Heart left ventricle (tissue), 13 donors: ENCODE data around the gene TPST2.

Experiments
- CTCF ChIP-seq, 12 donors: fragments of 200-600 bp; sonication (generic) in 4 of 12; IDR thresholded peaks; one replicate each; pipeline versions ENCODE4 v1.5.0 to v1.8.0; 2018 to 2022; ENCODE audit warnings: antibody characterized with exemption in 12 of 12, mild to moderate bottlenecking in 5 of 12
- POLR2A ChIP-seq, 2 donors: fragments of 450-650 bp; IDR thresholded peaks; one replicate each; pipeline ENCODE4 v1.6.1; 2017; ENCODE audit warnings: antibody characterized with exemption in 2 of 2, mild to moderate bottlenecking in 2 of 2, moderate library complexity in 2 of 2
- donor health status: ischemic (EF 13 %, LVEDD 7.1; RV severe dilation, severe dysfunction).
- donor health status: DM: no; HTN: yes; CAD: no.
- donor health status: DM: no; HTN: no; CAD: no.
- donor health status: ischemic (EF 25% LVEDD 6.9; RV normal size, moderate dysfunction).
- donor health status: ischemic (EF 25% LVEDD 5.7; RV mildly dilated, moderate dysfunction).
- donor health status: ischemic (EF 35%, LVEDD 5.7; RV mildly dilated, moderate dysfunction).
- donor health status: nonischemic (EF 11% LVEDD 7.7; RV severe dilation, severe dysfunction).
- donor health status: DM: yes; HTN: yes; CAD: no.
- donor health status: PGD.
- donor health status: ischemic (EF 29% LVEDD 5.4; RV normal size, mild dysfunction).
- donor health status: nonischemic (EF 23%, LVEDD 6.1; RV moderate dilation, normal function).

GRCh38 chr22:26534874-26535602 lies 54.9 kb downstream of the TPST2 start:
- TF ChIP-seq CTCF (IDR thresholded peaks at IDR 0.05) (no peak), POLR2A (IDR thresholded peaks at IDR 0.05) (no peak)
